WTC11 (cell line): ENCODE data around the gene NALCN. TPM values are rescaled to one million over a fixed set of nuclear protein-coding genes. Genes with fewer than 3 reads are reported as not detected.

Source experiments
- ATAC-seq: fragments of 200-7000 bp; cut with Tn5 transposase; 2 replicates; pipeline ENCODE4 v1.10.0; 2021; ENCODE audit warnings: mild to moderate bottlenecking, moderate library complexity
- CTCF ChIA-PET: fragments of 300-600 bp; sonication (Branson Sonifier 250); formaldehyde crosslinking; loops from one replicate; lab custom pipeline; 2021; ENCODE audit warnings: antibody characterized with exemption; lab: Charles Lee
- POLR2A ChIA-PET: fragments of 350-600 bp; sonication (Branson Sonifier 250); formaldehyde crosslinking; loops from one replicate; lab custom pipeline; 2021; ENCODE audit warnings: antibody characterized with exemption; lab: Charles Lee
- DNase-seq: peaks from one replicate; pipeline ENCODE4 v3.0.0; 2021; ENCODE audit warnings: low spot score
- H3K27ac Mint-ChIP-seq: 2 replicates; pipeline ENCODE4 v1.8.0; 2021; ENCODE audit warnings: mixed read lengths
- H3K27me3 Mint-ChIP-seq: 2 replicates; pipeline ENCODE4 v1.8.0; 2021; ENCODE audit warnings: low read depth, mild to moderate bottlenecking, moderate library complexity, mixed read lengths
- H3K36me3 Mint-ChIP-seq: 2 replicates; pipeline ENCODE4 v1.8.0; 2021; ENCODE audit warnings: mixed read lengths
- H3K4me1 Mint-ChIP-seq: 2 replicates; pipeline ENCODE4 v1.8.0; 2022; ENCODE audit warnings: mixed read lengths
- H3K4me3 Mint-ChIP-seq: 2 replicates; pipeline ENCODE4 v1.8.0; 2021; ENCODE audit warnings: mild to moderate bottlenecking, moderate library complexity, mixed read lengths
- H3K9me3 Mint-ChIP-seq: 2 replicates; pipeline ENCODE4 v1.8.0; 2021; ENCODE audit warnings: mixed read lengths
- CBFB ChIP-seq: sonication (generic); formaldehyde crosslinking; IDR thresholded peaks from 2 replicates; pipeline ENCODE4 v1.8.1; 2022; ENCODE audit warnings: mild to moderate bottlenecking, low read depth, missing genetic modification reagents
- ELF4 ChIP-seq: sonication (generic); formaldehyde crosslinking; IDR thresholded peaks from 2 replicates; pipeline ENCODE4 v1.8.1; 2022; ENCODE audit warnings: low read depth, mild to moderate bottlenecking, moderate library complexity, missing genetic modification reagents
- FOXP1 ChIP-seq: sonication (generic); formaldehyde crosslinking; IDR thresholded peaks from 2 replicates; pipeline ENCODE4 v1.8.0; 2022; ENCODE audit warnings: missing genetic modification reagents, mild to moderate bottlenecking, moderate library complexity, borderline replicate concordance
- GRHL2 ChIP-seq: fragments of 250-450 bp; sonication (Bioruptor Pico); IDR thresholded peaks from 2 replicates; pipeline ENCODE4 v1.8.0; 2022; ENCODE audit warnings: mild to moderate bottlenecking, moderate library complexity; ENCODE audit not compliant: insufficient replicate concordance, severe bottlenecking
- GTF2I ChIP-seq: fragments of 250-450 bp; sonication (Bioruptor Pico); conservative IDR thresholded peaks from 2 replicates; pipeline ENCODE4 v1.4.0; 2021; ENCODE audit warnings: mild to moderate bottlenecking
- IRF2 ChIP-seq: sonication (generic); formaldehyde crosslinking; IDR thresholded peaks from 2 replicates; pipeline ENCODE4 v1.8.0; 2022; ENCODE audit warnings: low read depth, missing genetic modification reagents, borderline replicate concordance
- NFE2L1 ChIP-seq: sonication (generic); formaldehyde crosslinking; IDR thresholded peaks from 2 replicates; pipeline ENCODE4 v1.8.1; 2023; ENCODE audit warnings: missing genetic modification reagents
- RELA ChIP-seq: sonication (generic); formaldehyde crosslinking; IDR thresholded peaks from 2 replicates; pipeline ENCODE4 v1.8.1; 2022; ENCODE audit warnings: missing genetic modification reagents, mild to moderate bottlenecking, borderline replicate concordance
- SMAD3 ChIP-seq: sonication (generic); formaldehyde crosslinking; IDR thresholded peaks from 2 replicates; pipeline ENCODE4 v1.8.0; 2022; ENCODE audit warnings: missing genetic modification reagents, mild to moderate bottlenecking, borderline replicate concordance
- SMAD4 ChIP-seq: sonication (generic); formaldehyde crosslinking; IDR thresholded peaks from 2 replicates; pipeline ENCODE4 v1.8.0; 2022; ENCODE audit warnings: mild to moderate bottlenecking, missing genetic modification reagents
- total RNA-seq: library from RNA; stranded (reverse); gene quantifications from 3 replicates; pipeline ENCODE4 v1.2.3, GENCODE V29; 2021
- TF ChIP-seq, protein P1 (sequence below): sonication (generic); formaldehyde crosslinking; conservative IDR thresholded peaks from 2 replicates; pipeline ENCODE4 v1.8.1; 2022; ENCODE audit warnings: mild to moderate bottlenecking, missing genetic modification reagents
- TF ChIP-seq, protein P2 (sequence below): sonication (generic); formaldehyde crosslinking; IDR thresholded peaks from 2 replicates; pipeline ENCODE4 v1.8.1; 2023; ENCODE audit warnings: mild to moderate bottlenecking, missing genetic modification reagents, borderline replicate concordance
- TF ChIP-seq, protein P3 (sequence below): fragments of 200-600 bp; IDR thresholded peaks from 2 replicates; pipeline ENCODE4 v1.8.0; 2022; ENCODE audit warnings: antibody characterized with exemption
- TF ChIP-seq, protein P4 (sequence below): sonication (generic); formaldehyde crosslinking; IDR thresholded peaks from 2 replicates; pipeline ENCODE4 v1.8.1; 2022; ENCODE audit warnings: mild to moderate bottlenecking, missing genetic modification reagents, moderate library complexity, borderline replicate concordance
- TF ChIP-seq, protein P5 (sequence below): fragments of 250-450 bp; sonication (Bioruptor Pico); IDR thresholded peaks from 2 replicates; pipeline ENCODE4 v1.9.0; 2021; ENCODE audit warnings: moderate library complexity, mild to moderate bottlenecking, inconsistent platforms, borderline replicate concordance
- TF ChIP-seq, protein P6 (sequence below): sonication (generic); formaldehyde crosslinking; IDR thresholded peaks from 2 replicates; pipeline ENCODE4 v1.8.0; 2023; ENCODE audit warnings: mild to moderate bottlenecking, missing genetic modification reagents
- TF ChIP-seq, protein P7 (sequence below): sonication (generic); formaldehyde crosslinking; IDR thresholded peaks from 2 replicates; pipeline ENCODE4 v1.8.1; 2023; ENCODE audit warnings: mild to moderate bottlenecking, missing genetic modification reagents

NALCN gene
- total RNA-seq, 1 experiment from 2014 or later = 0.33 TPM

DNA sequence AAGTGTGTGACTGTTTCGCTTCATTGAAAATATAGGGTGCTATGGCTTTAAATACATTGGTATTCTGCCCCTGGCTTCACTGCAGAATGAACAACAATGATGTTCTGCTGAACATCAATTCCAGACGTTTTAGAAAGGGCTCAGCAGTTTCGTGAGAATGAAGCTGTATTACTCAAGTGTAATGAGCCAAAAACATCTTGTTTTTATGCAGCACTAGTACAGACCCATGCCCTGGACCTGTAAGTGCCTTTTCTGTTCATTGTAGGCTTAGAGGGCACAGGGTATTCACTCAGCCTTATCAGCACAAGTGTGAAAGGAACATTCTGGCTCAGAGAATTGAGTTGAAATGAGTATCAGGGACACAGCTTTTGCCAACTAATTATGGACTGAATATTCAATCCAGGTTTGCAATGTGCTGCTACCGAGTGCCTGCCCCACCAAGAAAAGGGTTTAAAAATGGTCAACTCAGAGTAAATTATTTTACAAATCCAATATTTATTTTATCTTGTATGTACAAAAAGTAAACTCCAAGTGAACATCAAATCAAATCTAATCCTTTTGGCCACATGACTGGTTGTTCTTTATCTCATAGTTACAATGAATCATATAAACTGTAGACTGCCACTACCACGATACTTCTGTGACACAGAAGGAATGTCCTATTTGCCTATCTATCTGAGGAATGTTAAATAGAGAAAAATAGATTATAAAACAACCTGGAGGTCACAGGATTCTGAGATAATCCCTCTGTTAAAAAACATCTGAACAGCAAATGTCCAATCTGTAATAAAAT lies 362.8 kb downstream of the NALCN start:
- peaks cover 5% of the 10 kb centered on the region; the same call in 1 of the 2 replicates for H3K4me1 Mint-ChIP-seq

DNA sequence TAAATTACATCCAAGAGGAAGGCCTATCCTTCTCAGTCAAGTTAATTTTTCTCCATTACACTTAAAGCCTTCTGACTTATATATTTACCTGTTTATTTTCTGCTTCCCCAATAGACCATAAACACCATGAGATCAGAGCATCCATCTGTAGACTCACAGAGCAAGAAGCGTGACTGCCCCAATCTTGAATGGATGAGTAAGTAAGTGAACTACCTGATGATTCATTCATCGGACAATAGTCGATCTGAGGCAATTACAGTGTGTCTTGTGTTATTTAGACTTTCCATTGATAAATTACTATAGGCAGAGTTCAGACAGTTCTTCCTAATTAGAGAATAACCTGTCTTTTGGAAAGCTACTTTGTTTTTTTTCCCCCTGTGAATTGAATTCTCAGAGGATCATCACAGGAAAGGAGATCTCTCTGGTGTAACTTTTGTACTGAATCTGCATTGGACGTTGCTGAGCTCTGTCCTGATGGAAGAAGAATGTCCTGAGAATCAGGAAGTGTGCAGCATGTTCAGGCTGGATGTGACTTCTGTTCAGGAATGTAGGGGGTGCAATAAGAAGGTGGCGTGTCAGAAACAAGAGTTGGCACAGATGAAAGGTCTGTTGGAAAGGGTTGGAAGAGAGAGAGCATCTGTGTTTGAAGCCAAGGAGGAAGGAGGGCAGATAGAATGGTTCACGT lies 367.0 kb downstream of the NALCN start:
- ChIA-PET CTCF (no interaction called here), POLR2A (no interaction called here)
- Mint-ChIP-seq H3K4me1 (no peaks in the 10 kb centered on the region), H3K36me3 (no peaks in the 10 kb centered on the region; the same call in 1 of the 2 replicates), H3K27ac (no peak overlapping the region), H3K9me3 (peaks cover 13% of the 10 kb centered on the region), H3K27me3 (no peaks in the 10 kb centered on the region), H3K4me3 (no peak overlapping the region)
- DNase-seq (no peak), ATAC-seq (no peak)
- TF ChIP-seq, protein P1, sequence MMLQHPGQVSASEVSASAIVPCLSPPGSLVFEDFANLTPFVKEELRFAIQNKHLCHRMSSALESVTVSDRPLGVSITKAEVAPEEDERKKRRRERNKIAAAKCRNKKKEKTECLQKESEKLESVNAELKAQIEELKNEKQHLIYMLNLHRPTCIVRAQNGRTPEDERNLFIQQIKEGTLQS = no peak
- TF ChIP-seq, protein P2, sequence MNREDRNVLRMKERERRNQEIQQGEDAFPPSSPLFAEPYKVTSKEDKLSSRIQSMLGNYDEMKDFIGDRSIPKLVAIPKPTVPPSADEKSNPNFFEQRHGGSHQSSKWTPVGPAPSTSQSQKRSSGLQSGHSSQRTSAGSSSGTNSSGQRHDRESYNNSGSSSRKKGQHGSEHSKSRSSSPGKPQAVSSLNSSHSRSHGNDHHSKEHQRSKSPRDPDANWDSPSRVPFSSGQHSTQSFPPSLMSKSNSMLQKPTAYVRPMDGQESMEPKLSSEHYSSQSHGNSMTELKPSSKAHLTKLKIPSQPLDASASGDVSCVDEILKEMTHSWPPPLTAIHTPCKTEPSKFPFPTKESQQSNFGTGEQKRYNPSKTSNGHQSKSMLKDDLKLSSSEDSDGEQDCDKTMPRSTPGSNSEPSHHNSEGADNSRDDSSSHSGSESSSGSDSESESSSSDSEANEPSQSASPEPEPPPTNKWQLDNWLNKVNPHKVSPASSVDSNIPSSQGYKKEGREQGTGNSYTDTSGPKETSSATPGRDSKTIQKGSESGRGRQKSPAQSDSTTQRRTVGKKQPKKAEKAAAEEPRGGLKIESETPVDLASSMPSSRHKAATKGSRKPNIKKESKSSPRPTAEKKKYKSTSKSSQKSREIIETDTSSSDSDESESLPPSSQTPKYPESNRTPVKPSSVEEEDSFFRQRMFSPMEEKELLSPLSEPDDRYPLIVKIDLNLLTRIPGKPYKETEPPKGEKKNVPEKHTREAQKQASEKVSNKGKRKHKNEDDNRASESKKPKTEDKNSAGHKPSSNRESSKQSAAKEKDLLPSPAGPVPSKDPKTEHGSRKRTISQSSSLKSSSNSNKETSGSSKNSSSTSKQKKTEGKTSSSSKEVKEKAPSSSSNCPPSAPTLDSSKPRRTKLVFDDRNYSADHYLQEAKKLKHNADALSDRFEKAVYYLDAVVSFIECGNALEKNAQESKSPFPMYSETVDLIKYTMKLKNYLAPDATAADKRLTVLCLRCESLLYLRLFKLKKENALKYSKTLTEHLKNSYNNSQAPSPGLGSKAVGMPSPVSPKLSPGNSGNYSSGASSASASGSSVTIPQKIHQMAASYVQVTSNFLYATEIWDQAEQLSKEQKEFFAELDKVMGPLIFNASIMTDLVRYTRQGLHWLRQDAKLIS = no peak
- no peak for TF ChIP-seq GRHL2 (CRISPR knock-in tag)
- TF ChIP-seq RELA = no peak
- TF ChIP-seq GTF2I (CRISPR knock-in tag) = no peak
- TF ChIP-seq, protein P3, sequence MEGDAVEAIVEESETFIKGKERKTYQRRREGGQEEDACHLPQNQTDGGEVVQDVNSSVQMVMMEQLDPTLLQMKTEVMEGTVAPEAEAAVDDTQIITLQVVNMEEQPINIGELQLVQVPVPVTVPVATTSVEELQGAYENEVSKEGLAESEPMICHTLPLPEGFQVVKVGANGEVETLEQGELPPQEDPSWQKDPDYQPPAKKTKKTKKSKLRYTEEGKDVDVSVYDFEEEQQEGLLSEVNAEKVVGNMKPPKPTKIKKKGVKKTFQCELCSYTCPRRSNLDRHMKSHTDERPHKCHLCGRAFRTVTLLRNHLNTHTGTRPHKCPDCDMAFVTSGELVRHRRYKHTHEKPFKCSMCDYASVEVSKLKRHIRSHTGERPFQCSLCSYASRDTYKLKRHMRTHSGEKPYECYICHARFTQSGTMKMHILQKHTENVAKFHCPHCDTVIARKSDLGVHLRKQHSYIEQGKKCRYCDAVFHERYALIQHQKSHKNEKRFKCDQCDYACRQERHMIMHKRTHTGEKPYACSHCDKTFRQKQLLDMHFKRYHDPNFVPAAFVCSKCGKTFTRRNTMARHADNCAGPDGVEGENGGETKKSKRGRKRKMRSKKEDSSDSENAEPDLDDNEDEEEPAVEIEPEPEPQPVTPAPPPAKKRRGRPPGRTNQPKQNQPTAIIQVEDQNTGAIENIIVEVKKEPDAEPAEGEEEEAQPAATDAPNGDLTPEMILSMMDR = no peak
- TF ChIP-seq ELF4 = no peak
- TF ChIP-seq IRF2 (CRISPR knock-in tag) = no peak
- TF ChIP-seq FOXP1 (CRISPR knock-in tag) = no peak
- TF ChIP-seq, protein P4, sequence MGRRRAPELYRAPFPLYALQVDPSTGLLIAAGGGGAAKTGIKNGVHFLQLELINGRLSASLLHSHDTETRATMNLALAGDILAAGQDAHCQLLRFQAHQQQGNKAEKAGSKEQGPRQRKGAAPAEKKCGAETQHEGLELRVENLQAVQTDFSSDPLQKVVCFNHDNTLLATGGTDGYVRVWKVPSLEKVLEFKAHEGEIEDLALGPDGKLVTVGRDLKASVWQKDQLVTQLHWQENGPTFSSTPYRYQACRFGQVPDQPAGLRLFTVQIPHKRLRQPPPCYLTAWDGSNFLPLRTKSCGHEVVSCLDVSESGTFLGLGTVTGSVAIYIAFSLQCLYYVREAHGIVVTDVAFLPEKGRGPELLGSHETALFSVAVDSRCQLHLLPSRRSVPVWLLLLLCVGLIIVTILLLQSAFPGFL (CRISPR knock-in tag) = no peak
- no peak for TF ChIP-seq NFE2L1 (CRISPR knock-in tag)
- TF ChIP-seq, protein P5, sequence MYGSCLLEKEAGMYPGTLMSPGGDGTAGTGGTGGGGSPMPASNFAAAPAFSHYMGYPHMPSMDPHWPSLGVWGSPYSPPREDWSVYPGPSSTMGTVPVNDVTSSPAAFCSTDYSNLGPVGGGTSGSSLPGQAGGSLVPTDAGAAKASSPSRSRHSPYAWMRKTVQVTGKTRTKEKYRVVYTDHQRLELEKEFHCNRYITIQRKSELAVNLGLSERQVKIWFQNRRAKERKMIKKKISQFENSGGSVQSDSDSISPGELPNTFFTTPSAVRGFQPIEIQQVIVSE (CRISPR knock-in tag) = no peak

More for the DNA sequence above, 362.8 kb downstream of the NALCN start:
- ChIA-PET POLR2A (no interaction called here), CTCF (no interaction called here)
- H3K27me3 Mint-ChIP-seq = peaks cover 2% of the 10 kb centered on the region; the same call in 1 of the 2 replicates
- no peak overlapping the region for H3K27ac Mint-ChIP-seq
- ATAC-seq = no peak
- DNase-seq = no peak
- no peaks in the 10 kb centered on the region for H3K36me3 Mint-ChIP-seq
- TF ChIP-seq, protein P6, sequence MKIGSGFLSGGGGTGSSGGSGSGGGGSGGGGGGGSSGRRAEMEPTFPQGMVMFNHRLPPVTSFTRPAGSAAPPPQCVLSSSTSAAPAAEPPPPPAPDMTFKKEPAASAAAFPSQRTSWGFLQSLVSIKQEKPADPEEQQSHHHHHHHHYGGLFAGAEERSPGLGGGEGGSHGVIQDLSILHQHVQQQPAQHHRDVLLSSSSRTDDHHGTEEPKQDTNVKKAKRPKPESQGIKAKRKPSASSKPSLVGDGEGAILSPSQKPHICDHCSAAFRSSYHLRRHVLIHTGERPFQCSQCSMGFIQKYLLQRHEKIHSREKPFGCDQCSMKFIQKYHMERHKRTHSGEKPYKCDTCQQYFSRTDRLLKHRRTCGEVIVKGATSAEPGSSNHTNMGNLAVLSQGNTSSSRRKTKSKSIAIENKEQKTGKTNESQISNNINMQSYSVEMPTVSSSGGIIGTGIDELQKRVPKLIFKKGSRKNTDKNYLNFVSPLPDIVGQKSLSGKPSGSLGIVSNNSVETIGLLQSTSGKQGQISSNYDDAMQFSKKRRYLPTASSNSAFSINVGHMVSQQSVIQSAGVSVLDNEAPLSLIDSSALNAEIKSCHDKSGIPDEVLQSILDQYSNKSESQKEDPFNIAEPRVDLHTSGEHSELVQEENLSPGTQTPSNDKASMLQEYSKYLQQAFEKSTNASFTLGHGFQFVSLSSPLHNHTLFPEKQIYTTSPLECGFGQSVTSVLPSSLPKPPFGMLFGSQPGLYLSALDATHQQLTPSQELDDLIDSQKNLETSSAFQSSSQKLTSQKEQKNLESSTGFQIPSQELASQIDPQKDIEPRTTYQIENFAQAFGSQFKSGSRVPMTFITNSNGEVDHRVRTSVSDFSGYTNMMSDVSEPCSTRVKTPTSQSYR (CRISPR knock-in tag) = no peak
- TF ChIP-seq SMAD4 (no peak), CBFB (CRISPR knock-in tag) (no peak), SMAD3 (CRISPR knock-in tag) (no peak)
- TF ChIP-seq, protein P7, sequence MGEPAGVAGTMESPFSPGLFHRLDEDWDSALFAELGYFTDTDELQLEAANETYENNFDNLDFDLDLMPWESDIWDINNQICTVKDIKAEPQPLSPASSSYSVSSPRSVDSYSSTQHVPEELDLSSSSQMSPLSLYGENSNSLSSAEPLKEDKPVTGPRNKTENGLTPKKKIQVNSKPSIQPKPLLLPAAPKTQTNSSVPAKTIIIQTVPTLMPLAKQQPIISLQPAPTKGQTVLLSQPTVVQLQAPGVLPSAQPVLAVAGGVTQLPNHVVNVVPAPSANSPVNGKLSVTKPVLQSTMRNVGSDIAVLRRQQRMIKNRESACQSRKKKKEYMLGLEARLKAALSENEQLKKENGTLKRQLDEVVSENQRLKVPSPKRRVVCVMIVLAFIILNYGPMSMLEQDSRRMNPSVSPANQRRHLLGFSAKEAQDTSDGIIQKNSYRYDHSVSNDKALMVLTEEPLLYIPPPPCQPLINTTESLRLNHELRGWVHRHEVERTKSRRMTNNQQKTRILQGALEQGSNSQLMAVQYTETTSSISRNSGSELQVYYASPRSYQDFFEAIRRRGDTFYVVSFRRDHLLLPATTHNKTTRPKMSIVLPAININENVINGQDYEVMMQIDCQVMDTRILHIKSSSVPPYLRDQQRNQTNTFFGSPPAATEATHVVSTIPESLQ (CRISPR knock-in tag) = no peak
- H3K4me3 Mint-ChIP-seq = no peak overlapping the region
- H3K9me3 Mint-ChIP-seq = no peaks in the 10 kb centered on the region
